GM18505 (cell line): ENCODE measurements around the gene SAMSN1.

Experiments used
- ATAC-seq: cut with Tn5 transposase; IDR thresholded peaks from one replicate; pipeline ENCODE4 v1.9.1; 2021; ENCODE audit not compliant: unreplicated experiment
- POLR2A ChIP-seq: IDR thresholded peaks from 4 replicates; pipeline ENCODE4 v1.6.1; 2011; ENCODE audit warnings: borderline replicate concordance; ENCODE audit not compliant: insufficient read depth, insufficient read length; ENCODE audit errors: extremely low read depth

Gene SAMSN1

DNA sequence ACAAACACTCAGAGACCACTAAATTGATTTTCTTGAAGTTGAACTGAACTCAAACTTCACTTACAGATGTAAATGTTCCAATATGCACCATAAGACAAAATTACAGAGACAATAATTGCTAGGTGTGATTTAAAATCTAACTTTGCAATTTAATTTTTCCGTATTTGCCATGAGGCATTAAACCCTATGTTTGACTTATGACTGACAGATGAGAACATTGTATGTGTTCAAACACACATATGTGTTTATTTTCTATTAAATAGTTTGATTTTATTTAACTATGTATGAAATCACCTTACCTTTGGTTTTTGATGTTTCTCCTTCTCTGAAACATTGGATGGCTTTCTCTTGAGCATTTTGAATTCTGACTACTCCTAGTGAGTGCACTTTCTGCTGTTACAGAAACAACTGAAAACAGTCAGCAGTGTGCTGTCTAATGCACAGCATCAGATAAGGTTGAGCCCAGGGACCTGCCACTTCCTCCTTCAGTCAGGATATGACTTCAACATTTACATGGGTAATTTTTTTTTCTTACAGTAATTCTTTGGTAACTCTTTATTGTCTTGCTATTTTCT lies at the start of gene SAMSN1:
TSS of gene SAMSN1 (minus strand) at position 410 of the 575 bp plus-strand sequence. CDS start at position 356, 54 bp downstream.
- peak; percentile 79 for TF ChIP-seq POLR2A
- peak; percentile 87 for ATAC-seq

DNA sequence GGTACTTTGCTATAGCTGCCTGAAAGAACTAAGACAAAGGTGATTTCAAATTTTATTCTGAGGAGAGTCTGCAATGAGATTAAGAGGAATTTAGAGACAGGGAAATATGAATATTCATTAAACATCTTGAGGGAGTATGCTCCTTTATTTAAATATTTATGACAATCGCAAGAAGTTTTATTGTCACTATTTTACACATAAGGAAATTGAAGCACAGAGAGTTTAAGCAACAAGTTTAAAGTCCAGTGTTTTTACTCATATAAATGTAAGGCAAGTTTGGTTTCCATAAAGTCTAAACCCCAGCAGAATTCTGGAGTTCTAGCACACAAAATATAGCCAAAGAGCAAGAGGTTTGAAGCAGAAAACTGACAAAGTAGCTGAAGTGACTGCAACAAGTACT lies 49.3 kb upstream of the SAMSN1 start:
- ATAC-seq, result no peak
- no peak for TF ChIP-seq POLR2A

DNA sequence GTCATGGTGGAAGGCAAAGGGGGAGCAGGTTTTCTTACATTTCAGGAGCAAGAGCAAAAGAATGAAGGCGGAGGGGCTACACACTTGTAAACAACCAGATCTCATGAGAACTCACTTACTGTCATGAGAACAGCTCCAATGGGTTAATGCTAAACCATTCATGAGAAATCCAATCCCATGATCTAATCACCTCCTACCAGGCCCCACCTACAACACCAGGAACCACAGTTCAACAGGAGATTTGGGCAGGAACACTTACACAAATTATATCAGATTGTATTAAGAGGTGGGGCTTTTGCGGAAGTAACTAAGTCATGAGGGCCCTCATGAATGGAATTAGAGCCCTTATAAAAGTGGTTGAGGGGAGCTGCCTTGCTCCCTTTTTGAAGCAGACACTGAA lies 48.9 kb upstream of the SAMSN1 start:
- no peak for ATAC-seq
- no peak for TF ChIP-seq POLR2A

DNA sequence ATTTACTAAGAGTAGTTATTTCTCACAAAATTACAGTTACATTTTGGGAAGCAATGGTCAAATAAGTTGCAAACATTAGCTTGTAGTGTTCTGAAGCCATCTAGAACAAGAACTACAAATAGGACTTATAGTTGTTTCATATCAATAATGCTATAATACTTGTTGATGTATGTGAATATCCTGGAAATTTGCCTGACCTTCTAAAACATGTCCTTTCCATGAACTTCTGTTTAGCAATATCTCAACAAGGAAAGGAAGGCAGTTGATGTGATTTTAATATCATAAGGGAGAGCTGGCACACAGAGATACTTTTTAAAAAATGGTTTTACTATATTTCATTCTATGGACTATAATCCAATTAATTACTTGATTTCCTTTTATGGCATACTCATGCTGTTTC lies 47.1 kb upstream of the SAMSN1 start:
- ATAC-seq, result no peak

DNA sequence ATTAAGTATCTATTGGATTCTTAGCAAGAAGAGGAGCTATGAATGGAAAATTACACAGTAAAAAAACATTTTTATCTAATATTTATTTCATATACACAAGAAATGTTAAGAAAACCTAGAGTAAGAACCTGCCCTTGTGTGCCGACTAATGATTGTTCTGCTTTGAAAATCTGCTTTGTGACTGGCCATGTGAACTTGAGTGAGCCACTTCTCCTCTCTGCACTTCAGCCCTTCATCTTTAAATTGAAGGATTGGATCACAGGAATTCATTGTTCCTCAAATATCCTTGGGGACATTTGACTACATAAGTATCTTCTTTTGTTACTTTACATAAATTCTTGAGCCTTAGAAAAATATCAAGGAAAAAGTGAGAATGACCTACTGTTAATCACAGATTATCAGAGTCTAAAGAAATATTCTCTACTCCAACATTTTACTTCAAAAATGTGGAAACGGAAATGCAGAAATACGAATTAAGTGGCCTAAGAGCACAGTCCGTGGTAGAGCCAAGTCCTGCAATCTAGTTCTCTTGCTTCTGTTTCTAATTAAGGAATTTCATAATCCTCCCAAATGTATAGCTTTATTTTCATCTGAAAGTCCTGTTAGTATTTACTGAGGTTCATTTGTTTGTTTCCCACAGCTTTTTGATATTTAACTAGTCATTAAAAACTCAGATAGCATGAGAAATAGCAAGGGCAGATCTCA lies 46.3 kb upstream of the SAMSN1 start:
- ATAC-seq, result no peak
- TF ChIP-seq POLR2A, result no peak

More for the DNA sequence above, 47.1 kb upstream of the SAMSN1 start:
- TF ChIP-seq POLR2A, result no peak

DNA sequence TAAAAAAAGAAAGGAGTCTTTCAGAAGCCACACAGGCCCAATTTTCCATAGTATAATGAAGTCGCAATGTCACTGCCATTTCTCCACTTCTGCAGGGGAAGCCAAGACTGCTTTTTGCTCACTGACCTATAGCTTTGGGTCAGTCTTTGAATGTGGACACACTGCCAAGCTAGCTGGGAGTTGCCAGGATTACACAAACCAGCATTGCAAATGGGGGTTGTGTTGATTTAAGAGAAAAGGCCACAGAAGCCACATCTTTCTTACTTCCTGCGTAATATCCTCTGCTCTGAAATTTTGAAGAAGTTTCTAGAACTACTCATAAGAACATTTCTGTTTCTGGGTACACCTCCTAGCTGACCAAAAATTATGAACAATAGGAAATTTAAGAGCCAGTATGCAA lies 45.8 kb upstream of the SAMSN1 start:
- TF ChIP-seq POLR2A, result no peak
- no peak for ATAC-seq

DNA sequence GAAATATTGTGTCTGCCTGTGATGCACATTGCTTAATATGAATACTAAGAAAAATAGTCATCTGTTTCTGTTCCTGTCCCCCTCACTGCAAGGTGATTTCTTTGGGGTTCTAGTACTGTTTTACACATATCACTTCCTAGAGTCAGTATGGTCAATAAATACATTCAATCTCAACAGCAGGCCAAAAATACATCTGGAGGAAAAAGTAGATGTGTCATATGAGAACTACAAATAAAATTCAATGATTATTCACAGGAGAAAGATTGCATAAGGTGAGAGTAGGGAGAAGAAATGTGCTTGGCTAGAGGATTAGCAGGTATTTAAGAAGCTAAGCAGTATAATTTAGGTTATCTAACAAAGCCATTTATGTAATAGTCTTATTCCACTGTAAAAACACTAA lies 45.3 kb upstream of the SAMSN1 start:
- ATAC-seq, result no peak
- no peak for TF ChIP-seq POLR2A

DNA sequence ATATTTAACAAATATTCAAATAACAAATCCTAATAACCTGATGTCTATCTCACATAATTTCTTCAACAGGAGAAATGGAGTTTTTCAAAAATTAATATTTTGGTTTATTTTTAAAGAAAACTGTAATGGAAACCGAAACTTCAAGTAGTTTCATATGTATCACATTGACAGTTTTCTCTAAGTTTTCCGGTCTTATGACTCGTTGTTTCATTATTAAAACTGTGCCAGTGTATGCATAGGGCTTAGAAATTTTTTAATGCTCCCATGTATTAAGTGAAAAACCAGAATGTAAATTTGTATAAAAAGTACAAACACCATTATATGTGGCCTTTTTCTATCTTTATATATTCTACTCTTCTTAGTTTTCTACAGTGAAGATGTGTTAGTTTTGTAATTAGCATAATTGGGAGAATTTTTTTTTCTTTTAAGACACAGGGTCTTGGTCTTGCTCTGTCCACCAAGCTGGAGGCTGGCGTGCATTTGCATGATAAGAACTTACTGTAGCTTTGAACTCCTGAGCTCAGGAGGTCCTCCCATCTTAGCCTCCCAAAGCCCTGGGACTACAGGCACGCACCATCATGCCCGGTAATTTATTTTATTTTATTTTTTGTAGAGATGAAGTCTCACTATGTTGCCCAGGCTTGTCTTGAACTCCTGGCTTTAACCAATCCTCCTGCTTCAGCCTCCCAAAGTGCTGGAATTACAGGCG lies 43.9 kb upstream of the SAMSN1 start:
- peak; percentile 78 for ATAC-seq

DNA sequence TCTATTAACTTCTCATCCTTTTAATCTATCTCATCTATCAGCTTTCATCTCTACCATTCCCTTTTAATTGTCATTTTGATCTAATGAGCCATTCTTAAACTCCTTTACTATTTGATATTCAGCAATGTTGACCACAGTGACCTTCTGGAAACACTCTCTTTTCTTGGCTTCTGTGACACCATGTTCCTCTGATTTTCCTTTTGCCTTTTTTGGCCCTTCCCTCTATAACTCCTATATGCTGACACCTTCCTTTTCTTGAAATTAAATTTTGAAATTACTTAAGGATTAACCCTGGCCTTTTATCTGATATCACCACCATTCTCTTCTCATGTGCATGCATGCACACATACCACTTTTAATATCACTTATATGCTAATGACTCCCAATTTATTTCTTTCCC lies 41.2 kb upstream of the SAMSN1 start:
- ATAC-seq, result no peak
- no peak for TF ChIP-seq POLR2A

More for the DNA sequence above, 43.9 kb upstream of the SAMSN1 start:
- TF ChIP-seq POLR2A, result no peak

DNA sequence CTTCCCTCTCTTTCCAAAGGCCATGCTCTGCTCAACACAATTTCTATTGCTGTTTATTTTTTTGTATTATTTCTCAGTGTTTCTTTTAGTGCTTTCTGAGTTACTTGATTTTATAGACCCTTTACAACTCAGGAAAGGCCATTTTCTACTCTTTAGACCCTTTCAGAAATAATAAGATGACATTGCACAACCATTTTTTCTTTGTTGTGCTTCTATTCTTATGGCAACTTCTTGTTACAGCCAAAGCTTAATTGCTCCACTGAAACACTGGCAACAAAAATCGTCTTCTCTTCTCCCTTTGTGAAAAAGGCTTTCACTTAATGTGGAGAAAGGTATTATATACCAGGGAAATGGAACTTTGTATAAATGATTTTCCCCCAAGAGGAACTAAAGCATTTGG lies 39.0 kb upstream of the SAMSN1 start:
- no peak for TF ChIP-seq POLR2A
- ATAC-seq, result no peak

DNA sequence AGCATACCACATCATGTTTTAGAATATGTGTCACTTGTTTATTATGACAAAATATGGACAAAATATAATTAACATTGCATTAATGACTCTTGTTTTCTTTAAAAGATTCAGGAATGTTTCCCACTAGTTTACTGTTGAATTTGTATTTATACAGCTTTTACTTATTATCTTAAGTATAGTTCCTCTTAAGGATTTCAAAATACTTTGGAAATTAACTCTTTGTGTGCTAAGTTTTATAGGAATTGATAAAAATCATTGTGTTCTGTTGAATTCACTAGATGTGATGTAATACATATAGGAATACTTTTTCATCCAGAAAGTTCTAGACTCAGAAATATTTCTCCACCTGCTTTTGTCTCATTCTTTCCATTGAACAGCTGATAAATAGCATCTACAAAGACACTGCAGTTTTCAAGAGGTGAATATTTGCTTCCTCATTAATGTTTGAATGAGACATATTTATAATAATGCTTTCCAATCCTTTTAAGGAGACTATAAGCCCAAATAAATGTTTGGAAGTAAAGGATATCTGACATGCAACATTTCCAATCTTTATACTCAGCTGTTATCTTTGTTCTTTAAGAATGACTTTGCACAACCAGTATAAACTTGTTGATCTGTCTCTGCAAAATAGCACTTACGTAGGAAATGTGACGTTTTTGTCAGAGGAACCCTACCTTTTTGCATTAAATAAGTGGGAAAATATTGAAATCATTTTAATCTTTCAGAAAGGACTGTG lies 38.4 kb upstream of the SAMSN1 start:
- ATAC-seq, result no peak
- no peak for TF ChIP-seq POLR2A

DNA sequence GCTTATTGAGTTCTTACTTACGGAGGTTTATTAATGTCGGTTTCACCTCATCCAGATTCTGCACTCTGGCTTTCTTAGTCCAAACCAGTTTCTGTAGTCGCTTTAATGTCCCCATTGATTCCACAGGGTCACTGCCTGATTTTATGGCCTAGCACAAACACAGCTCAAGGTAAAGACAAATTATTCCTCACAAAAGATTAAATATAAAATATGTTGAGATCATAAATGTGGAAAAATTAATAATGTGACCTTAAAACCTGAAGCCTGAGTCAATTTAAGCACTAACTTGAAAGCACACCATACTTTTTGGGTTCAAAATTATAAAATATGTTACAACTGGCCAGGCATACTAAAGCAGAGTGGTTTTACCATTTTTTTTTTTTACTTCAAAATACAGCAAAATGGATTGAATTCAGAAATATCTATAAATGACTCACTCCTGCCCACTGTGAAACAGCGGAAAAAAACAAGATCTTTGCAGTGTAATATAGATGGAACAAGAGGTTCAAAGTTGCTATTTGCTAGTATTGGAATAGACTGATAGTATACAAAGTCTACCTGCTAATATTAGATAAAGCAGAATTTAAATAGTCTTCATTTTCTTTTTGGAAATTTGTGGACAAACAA lies 37.6 kb upstream of the SAMSN1 start:
- ATAC-seq, result no peak
- TF ChIP-seq POLR2A, result no peak
